Spleen (tissue), 7 donors: ENCODE measurements around the gene EXOC6B.

ENCODE experiments used
- CTCF ChIP-seq, 11 experiments: fragments of 200-600 bp in 7 of 11; fragments of 450-650 bp in 4 of 11; sonication (generic) in 4 of 11; IDR thresholded peaks in 8 of 11; conservative IDR thresholded peaks in 3 of 11; 1 replicate in 7 of 11; 2 replicates in 4 of 11; pipeline versions ENCODE4 v1.4.0 to v1.8.0; 2016 to 2021; ENCODE audit warnings: antibody characterized with exemption in 11 of 11, inconsistent platforms in 4 of 11, mild to moderate bottlenecking in 1 of 11
- POLR2A ChIP-seq, 3 donors: fragments of 450-650 bp; IDR thresholded peaks; one replicate each; pipeline ENCODE4 v1.5.1; 2017; ENCODE audit warnings: antibody characterized with exemption in 3 of 3, mild to moderate bottlenecking in 1 of 3
- POLR2AphosphoS5 ChIP-seq, 3 donors: sonication (generic); formaldehyde crosslinking; IDR thresholded peaks; one replicate each; pipeline ENCODE4 v1.5.1; 2017; ENCODE audit warnings: antibody characterized with exemption in 3 of 3
- donor health status: DM: no; HTN: no; CAD: no; lungs with moderate emphysema.
- donor health status: DM: no; HTN: no; CAD: no.
- donor health status: DM: no; HTN: no; CAD: no.

GRCh38 chr2:72819501-72819900 is 6.3 kb downstream of the EXOC6B start:
- TF ChIP-seq CTCF (IDR thresholded peaks at IDR 0.05 in 8 of 11, conservative IDR thresholded peaks at IDR 0.05 in 3 of 11) (no peak), POLR2A (IDR thresholded peaks at IDR 0.05) (no peak), POLR2AphosphoS5 (IDR thresholded peaks at IDR 0.05) (no peak)
